Effector memory CD8-positive, alpha-beta T cell (primary cell): ENCODE data around the gene COL25A1.

Experiments
- ATAC-seq: fragments of 150-1000 bp; cut with Tn5 transposase; replicated peaks from 2 replicates; pipeline ENCODE4 v1.10.0; 2021; ENCODE audit warnings: mild to moderate bottlenecking, moderate library complexity
- DNase-seq, 3 experiments: peaks; one replicate each; pipeline ENCODE4 v3.0.0; 2021
- H3K27ac Mint-ChIP-seq, 2 donors: one replicate each; pipeline ENCODE4 v1.8.0; 2022; ENCODE audit warnings: mild to moderate bottlenecking in 2 of 2, mixed read lengths in 2 of 2, moderate library complexity in 2 of 2
- H3K27me3 Mint-ChIP-seq, 2 donors: one replicate each; pipeline ENCODE4 v1.8.0; 2022; ENCODE audit warnings: mixed read lengths in 2 of 2
- H3K36me3 Mint-ChIP-seq: one replicate; pipeline ENCODE4 v1.8.0; 2022; ENCODE audit warnings: mild to moderate bottlenecking, moderate library complexity, mixed read lengths; ENCODE audit not compliant: insufficient read depth
- H3K4me1 Mint-ChIP-seq, 2 donors: one replicate each; pipeline ENCODE4 v1.8.0; 2022; ENCODE audit warnings: low read depth in 2 of 2, mixed read lengths in 2 of 2
- H3K4me3 Mint-ChIP-seq, 2 donors: one replicate each; pipeline ENCODE4 v1.8.0; 2022; ENCODE audit warnings: mild to moderate bottlenecking in 2 of 2, mixed read lengths in 2 of 2, moderate library complexity in 2 of 2
- H3K9me3 Mint-ChIP-seq, 2 donors: one replicate each; pipeline ENCODE4 v1.8.0; 2022; ENCODE audit warnings: mixed read lengths in 2 of 2

The COL25A1 gene

GRCh38 chr4:109067508-109068235 lies 234.8 kb downstream of the COL25A1 start:
- Mint-ChIP-seq H3K36me3 (no peaks in the 10 kb centered on the region), H3K27me3 (peaks cover 0 to 3% of the 10 kb centered on the region in 2 donors), H3K9me3 (no peaks in the 10 kb centered on the region), H3K27ac (no peak overlapping the region), H3K4me1 (no peaks in the 10 kb centered on the region), H3K4me3 (no peak overlapping the region)
- DNase-seq (no peak), ATAC-seq (no peak)

- H3K27me3 Mint-ChIP-seq: no peaks in the 10 kb centered on the region
- DNase-seq: no peak
These were observed 237.5 kb downstream of the COL25A1 start for GRCh38 chr4:109065006-109065405.

GRCh38 chr4:109053257-109053656 lies 249.2 kb downstream of the COL25A1 start:
- Mint-ChIP-seq H3K4me3 (no peak overlapping the region), H3K9me3 (no peaks in the 10 kb centered on the region), H3K27ac (no peak overlapping the region), H3K36me3 (no peaks in the 10 kb centered on the region), H3K4me1 (no peaks in the 10 kb centered on the region), H3K27me3 (no peaks in the 10 kb centered on the region)
- ATAC-seq (no peak), DNase-seq (no peak)

More at GRCh38 chr4:109065006-109065405, 237.5 kb downstream of the COL25A1 start:
- Mint-ChIP-seq H3K27ac (no peak overlapping the region), H3K4me1 (no peaks in the 10 kb centered on the region), H3K36me3 (no peaks in the 10 kb centered on the region), H3K9me3 (no peaks in the 10 kb centered on the region), H3K4me3 (no peak overlapping the region)
- no peak for ATAC-seq

DNA sequence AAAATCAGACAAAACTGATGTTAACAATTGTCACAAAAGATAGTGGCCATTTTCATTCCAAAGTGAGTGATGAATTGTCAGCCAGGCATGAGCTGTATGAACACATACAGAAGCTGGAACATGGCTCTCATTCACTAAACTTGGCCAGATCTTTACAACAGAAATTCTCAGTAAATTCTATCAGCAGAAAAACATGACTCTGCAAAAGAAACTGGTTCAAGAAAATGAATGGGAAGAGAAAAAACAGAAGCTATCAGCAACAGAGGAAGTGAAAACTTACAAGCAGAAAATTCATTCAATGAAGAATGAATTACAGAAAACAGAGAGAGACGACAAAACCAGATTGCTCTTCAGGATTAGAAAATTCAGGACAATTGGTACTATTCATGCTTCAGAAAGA lies 249.6 kb downstream of the COL25A1 start:
- Mint-ChIP-seq H3K27ac (no peak overlapping the region), H3K4me3 (no peak overlapping the region), H3K9me3 (no peaks in the 10 kb centered on the region), H3K27me3 (no peaks in the 10 kb centered on the region), H3K36me3 (no peaks in the 10 kb centered on the region), H3K4me1 (no peaks in the 10 kb centered on the region)
- DNase-seq: no peak
- ATAC-seq: no peak

DNA sequence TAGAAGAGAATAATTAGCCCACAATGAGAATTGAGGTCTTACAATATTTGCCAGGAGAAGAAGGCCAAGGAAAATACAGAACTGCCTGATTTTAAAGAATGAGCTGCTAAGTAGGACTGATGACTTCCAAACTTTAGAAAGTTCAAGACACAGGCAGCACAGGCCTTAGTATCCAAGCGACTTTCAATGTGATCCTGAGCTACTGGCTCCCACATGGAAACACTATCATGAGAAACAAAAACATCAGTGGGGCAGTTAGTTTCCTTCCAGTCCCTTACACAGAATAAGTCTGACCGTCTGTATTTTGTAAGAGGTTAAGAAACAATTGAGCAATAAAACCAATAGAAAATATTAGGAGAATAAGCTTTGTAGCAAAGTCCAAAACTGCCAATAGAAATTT lies 251.4 kb downstream of the COL25A1 start:
- ATAC-seq (no peak), DNase-seq (no peak)
- Mint-ChIP-seq H3K4me3 (no peak overlapping the region), H3K9me3 (no peaks in the 10 kb centered on the region), H3K27ac (no peak overlapping the region), H3K36me3 (no peaks in the 10 kb centered on the region), H3K4me1 (peaks cover 0 to 5% of the 10 kb centered on the region in 2 donors), H3K27me3 (no peaks in the 10 kb centered on the region)

- H3K4me3 Mint-ChIP-seq: no peak overlapping the region
These were observed 252.5 kb downstream of the COL25A1 start for GRCh38 chr4:109049926-109050325.

DNA sequence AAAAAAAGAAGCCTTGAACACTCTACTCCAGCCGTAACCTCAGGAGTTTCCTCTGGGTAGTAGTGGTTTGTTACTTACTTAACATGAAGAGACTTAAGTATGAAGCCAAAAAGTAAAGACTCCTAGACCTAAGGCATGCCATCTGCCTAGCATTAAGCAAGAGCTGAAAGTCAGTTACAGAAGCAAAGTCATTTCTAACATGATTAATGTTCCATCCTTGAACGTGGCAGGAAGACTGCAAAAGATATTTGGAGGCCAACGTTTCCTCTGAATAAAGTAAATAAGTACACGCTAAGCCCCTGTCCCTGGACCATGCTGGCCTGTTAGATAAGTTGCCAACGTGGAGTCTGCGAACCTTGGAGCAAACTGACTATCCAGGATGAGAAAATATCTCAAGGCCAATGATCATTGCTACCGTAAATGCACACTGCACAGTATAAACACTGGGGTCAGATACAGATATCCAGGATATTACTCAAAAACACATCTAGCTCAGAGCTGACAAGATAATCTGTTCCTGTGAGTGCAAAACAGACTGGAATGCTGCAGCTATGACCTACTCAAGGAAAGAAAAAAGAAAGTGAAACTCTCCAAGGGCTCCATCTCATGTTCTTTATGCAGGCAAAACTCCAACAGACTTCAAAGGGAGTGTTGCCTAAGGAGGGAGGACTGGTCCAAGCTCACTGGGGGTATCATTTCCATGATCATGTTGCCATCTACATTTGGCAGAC lies 255.8 kb downstream of the COL25A1 start:
- no peak for DNase-seq
- H3K9me3 Mint-ChIP-seq: no peaks in the 10 kb centered on the region
- H3K4me3 Mint-ChIP-seq: no peak overlapping the region
- no peaks in the 10 kb centered on the region for H3K36me3 Mint-ChIP-seq
- H3K27me3 Mint-ChIP-seq: no peaks in the 10 kb centered on the region
- ATAC-seq: no peak
- peaks cover 0 to 5% of the 10 kb centered on the region in 2 donors for H3K4me1 Mint-ChIP-seq
- no peak overlapping the region for H3K27ac Mint-ChIP-seq

More at GRCh38 chr4:109049926-109050325, 252.5 kb downstream of the COL25A1 start:
- no peak overlapping the region for H3K27ac Mint-ChIP-seq
- peaks cover 0 to 5% of the 10 kb centered on the region in 2 donors for H3K4me1 Mint-ChIP-seq
- H3K9me3 Mint-ChIP-seq: no peaks in the 10 kb centered on the region
- no peak for ATAC-seq
- DNase-seq: no peak
- H3K36me3 Mint-ChIP-seq: no peaks in the 10 kb centered on the region
- no peaks in the 10 kb centered on the region for H3K27me3 Mint-ChIP-seq

GRCh38 chr4:109044431-109044830 lies 258.0 kb downstream of the COL25A1 start:
- ATAC-seq: no peak
- no peak overlapping the region for H3K4me3 Mint-ChIP-seq
- no peak for DNase-seq
- no peaks in the 10 kb centered on the region for H3K9me3 Mint-ChIP-seq
- H3K27ac Mint-ChIP-seq: no peak overlapping the region
- H3K36me3 Mint-ChIP-seq: no peaks in the 10 kb centered on the region
- peaks cover under 1% of the 10 kb centered on the region in 2 donors for H3K27me3 Mint-ChIP-seq
- peaks cover 0 to 5% of the 10 kb centered on the region in 2 donors for H3K4me1 Mint-ChIP-seq

DNA sequence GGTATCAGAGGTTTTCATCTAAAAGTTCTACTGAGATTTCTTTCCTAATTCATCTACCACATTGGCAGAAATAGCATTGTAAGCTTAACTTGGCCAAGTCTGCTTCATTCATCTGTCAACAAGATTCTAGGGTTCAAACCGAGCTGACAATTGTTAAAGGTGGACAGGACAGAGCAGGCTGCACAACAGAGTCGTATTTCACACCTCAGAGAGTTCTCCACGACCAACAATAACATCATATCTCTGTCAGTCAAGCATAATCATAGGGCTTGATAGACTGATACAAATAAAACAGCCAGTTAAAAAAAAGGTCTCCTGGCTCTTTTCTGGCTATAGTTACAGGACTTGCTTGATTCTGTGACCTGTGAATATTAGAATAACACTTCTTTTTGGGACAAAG lies 259.2 kb downstream of the COL25A1 start:
- Mint-ChIP-seq H3K27me3 (peaks cover 10 to 12% of the 10 kb centered on the region in 2 donors), H3K4me1 (peaks cover 0 to 5% of the 10 kb centered on the region in 2 donors), H3K27ac (no peak overlapping the region), H3K36me3 (no peaks in the 10 kb centered on the region), H3K9me3 (no peaks in the 10 kb centered on the region), H3K4me3 (no peak overlapping the region)
- ATAC-seq (no peak), DNase-seq (no peak)

- Mint-ChIP-seq H3K36me3 (no peaks in the 10 kb centered on the region), H3K27me3 (peaks cover 10 to 18% of the 10 kb centered on the region in 2 donors), H3K4me1 (peaks cover 0 to 2% of the 10 kb centered on the region in 2 donors), H3K4me3 (no peak overlapping the region), H3K27ac (no peak overlapping the region), H3K9me3 (no peaks in the 10 kb centered on the region)
- ATAC-seq (no peak), DNase-seq (no peak)
These were observed 260.7 kb downstream of the COL25A1 start for GRCh38 chr4:109041463-109042360.

DNA sequence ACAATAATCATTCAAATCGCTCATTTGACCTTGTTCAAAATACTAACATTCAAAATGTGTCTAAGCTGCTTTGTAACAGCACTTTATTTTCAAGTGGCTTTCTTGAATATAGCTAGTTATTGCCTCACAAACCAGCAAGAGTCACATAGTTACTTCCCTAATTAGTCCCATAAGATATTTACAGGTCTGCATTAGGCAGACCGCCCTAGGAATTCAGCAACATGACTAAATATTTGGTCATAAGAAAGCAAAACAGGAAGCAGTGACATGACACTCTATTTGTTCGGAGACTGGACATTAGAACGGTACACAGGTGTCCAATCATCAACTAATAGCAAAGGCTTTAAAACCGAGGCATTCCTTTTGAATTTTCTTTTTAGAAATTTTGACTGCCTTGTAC lies 262.0 kb downstream of the COL25A1 start:
- no peaks in the 10 kb centered on the region for H3K4me1 Mint-ChIP-seq

GRCh38 chr4:109037026-109037425 lies 265.4 kb downstream of the COL25A1 start:
- no peaks in the 10 kb centered on the region for H3K4me1 Mint-ChIP-seq
- no peak overlapping the region for H3K27ac Mint-ChIP-seq
- peaks cover 10 to 18% of the 10 kb centered on the region in 2 donors for H3K27me3 Mint-ChIP-seq
- ATAC-seq (no peak), DNase-seq (no peak)
- H3K36me3 Mint-ChIP-seq: no peaks in the 10 kb centered on the region
- H3K9me3 Mint-ChIP-seq: no peaks in the 10 kb centered on the region
- no peak overlapping the region for H3K4me3 Mint-ChIP-seq

More for the DNA sequence above, 262.0 kb downstream of the COL25A1 start:
- Mint-ChIP-seq H3K4me3 (no peak overlapping the region), H3K9me3 (no peaks in the 10 kb centered on the region), H3K36me3 (no peaks in the 10 kb centered on the region), H3K27me3 (peaks cover 10 to 18% of the 10 kb centered on the region in 2 donors), H3K27ac (no peak overlapping the region)
- ATAC-seq (no peak), DNase-seq (no peak)

GRCh38 chr4:109033993-109034392 lies 268.5 kb downstream of the COL25A1 start:
- peaks cover 0 to 2% of the 10 kb centered on the region in 2 donors for H3K9me3 Mint-ChIP-seq
- H3K4me1 Mint-ChIP-seq: no peaks in the 10 kb centered on the region
- H3K4me3 Mint-ChIP-seq: no peak overlapping the region
- H3K27me3 Mint-ChIP-seq: peaks cover 5 to 13% of the 10 kb centered on the region in 2 donors
- DNase-seq: no peak
- no peak overlapping the region for H3K27ac Mint-ChIP-seq
- ATAC-seq: no peak
- H3K36me3 Mint-ChIP-seq: no peaks in the 10 kb centered on the region
